Endodermal cell (in vitro differentiated cells): ENCODE data around the gene PTPRN2. TPM values are rescaled to one million over a fixed set of nuclear protein-coding genes. Genes with fewer than 3 reads are reported as not detected.
A peak's percentile ranks its signal among the peaks of the same experiment; 100 is the strongest.

ENCODE experiments used
- DNase-seq: peaks from one replicate; pipeline ENCODE4 v3.0.0-alpha.2; 2017
- H3K27ac ChIP-seq: 2 replicates; pipeline ENCODE4 v1.5.1; 2013; ENCODE audit warnings: mild to moderate bottlenecking, low read depth, low read length, moderate library complexity
- H3K27me3 ChIP-seq: 2 replicates; pipeline ENCODE4 v1.6.1; 2013; ENCODE audit warnings: mild to moderate bottlenecking, low read length, moderate library complexity; ENCODE audit not compliant: insufficient read depth, control insufficient read depth, poor library complexity, severe bottlenecking
- H3K36me3 ChIP-seq: 2 replicates; pipeline ENCODE4 v1.7.0; 2013; ENCODE audit warnings: mild to moderate bottlenecking, low read length, moderate library complexity; ENCODE audit not compliant: control insufficient read depth, insufficient read depth
- H3K4me1 ChIP-seq: one replicate; pipeline ENCODE4 v1.7.0; 2013; ENCODE audit warnings: low read length; ENCODE audit not compliant: control insufficient read depth, insufficient read depth
- H3K4me3 ChIP-seq: 2 replicates; pipeline ENCODE4 v1.5.1; 2013; ENCODE audit warnings: mild to moderate bottlenecking, low read length, moderate library complexity
- H3K9ac ChIP-seq: 2 replicates; pipeline ENCODE4 v1.6.1; 2013; ENCODE audit warnings: mild to moderate bottlenecking, low read length, moderate library complexity; ENCODE audit not compliant: poor library complexity, severe bottlenecking; ENCODE audit errors: extremely low read depth
- H3K9me3 ChIP-seq: 2 replicates; pipeline ENCODE4 v1.6.1; 2013; ENCODE audit warnings: mild to moderate bottlenecking, low read length, moderate library complexity; ENCODE audit not compliant: control insufficient read depth
- H3K27ac Mint-ChIP-seq: 2 replicates; pipeline ENCODE4 v1.8.0; 2020; ENCODE audit warnings: mixed read lengths
- H3K27me3 Mint-ChIP-seq: 2 replicates; pipeline ENCODE4 v1.8.0; 2021; ENCODE audit warnings: mild to moderate bottlenecking, mixed read lengths; ENCODE audit not compliant: insufficient read depth
- H3K36me3 Mint-ChIP-seq: 2 replicates; pipeline ENCODE4 v1.8.0; 2020; ENCODE audit warnings: low read depth, mixed read lengths
- H3K4me1 Mint-ChIP-seq: 2 replicates; pipeline ENCODE4 v1.8.0; 2020; ENCODE audit warnings: mixed read lengths
- H3K4me3 Mint-ChIP-seq: 2 replicates; pipeline ENCODE4 v1.8.0; 2020; ENCODE audit warnings: mild to moderate bottlenecking, moderate library complexity, mixed read lengths
- H3K9me3 Mint-ChIP-seq: 2 replicates; pipeline ENCODE4 v1.8.0; 2020; ENCODE audit warnings: mild to moderate bottlenecking, mixed read lengths
- WGBS, 2 experiments: methylation state at CpG; one replicate each; pipeline versions ENCODE4 v1.1.5 to v1.1.7; 2013; ENCODE audit warnings: missing lambda C conversion rate in 2 of 2, mixed read lengths in 1 of 2; ENCODE audit not compliant: insufficient coverage in 1 of 2, insufficient read length in 1 of 2; 5-methylcytosine and 5-hydroxymethylcytosine counted together
- total RNA-seq, 2 donors: library from RNA; stranded (reverse); fragmentation: NEBNext Ultra II Directional in 1 of 2; extraction: Animal tissue kit (Norgen Biotek cat#: 25700) in 1 of 2; gene quantifications; 2 replicates in 1 of 2; 3 replicates in 1 of 2; pipeline ENCODE4 v1.2.1, GENCODE V29; 2021
- TF ChIP-seq, protein P1 (sequence below): fragments of 200-600 bp; sonication (generic); conservative IDR thresholded peaks from 2 replicates; pipeline ENCODE4 v1.5.0; 2021; ENCODE audit warnings: antibody characterized with exemption, mild to moderate bottlenecking

PTPRN2 gene
- total RNA-seq, 2 donors from 2014 or later, result 0.69 to 1.2 TPM

GRCh38 chr7:157898802-157899505 is 688.7 kb downstream of the PTPRN2 start:
- no peaks in the 10 kb centered on the region for H3K9me3 Mint-ChIP-seq

GRCh38 chr7:157898261-157898660 is 689.4 kb downstream of the PTPRN2 start:
- Mint-ChIP-seq H3K27ac (no peak overlapping the region), H3K27me3 (peaks cover 6% of the 10 kb centered on the region), H3K4me1 (peaks cover 9% of the 10 kb centered on the region), H3K4me3 (no peak overlapping the region), H3K36me3 (no peaks in the 10 kb centered on the region), H3K9me3 (no peaks in the 10 kb centered on the region)
- Histone ChIP-seq H3K36me3 (no peaks in the 10 kb centered on the region), H3K27me3 (no peaks in the 10 kb centered on the region), H3K9ac (no peak overlapping the region), H3K27ac (no peak overlapping the region), H3K9me3 (peaks cover 76% of the 10 kb centered on the region), H3K4me1 (no peaks in the 10 kb centered on the region), H3K4me3 (no peak overlapping the region)
- peak; percentile 20 for DNase-seq
- TF ChIP-seq, protein P1, sequence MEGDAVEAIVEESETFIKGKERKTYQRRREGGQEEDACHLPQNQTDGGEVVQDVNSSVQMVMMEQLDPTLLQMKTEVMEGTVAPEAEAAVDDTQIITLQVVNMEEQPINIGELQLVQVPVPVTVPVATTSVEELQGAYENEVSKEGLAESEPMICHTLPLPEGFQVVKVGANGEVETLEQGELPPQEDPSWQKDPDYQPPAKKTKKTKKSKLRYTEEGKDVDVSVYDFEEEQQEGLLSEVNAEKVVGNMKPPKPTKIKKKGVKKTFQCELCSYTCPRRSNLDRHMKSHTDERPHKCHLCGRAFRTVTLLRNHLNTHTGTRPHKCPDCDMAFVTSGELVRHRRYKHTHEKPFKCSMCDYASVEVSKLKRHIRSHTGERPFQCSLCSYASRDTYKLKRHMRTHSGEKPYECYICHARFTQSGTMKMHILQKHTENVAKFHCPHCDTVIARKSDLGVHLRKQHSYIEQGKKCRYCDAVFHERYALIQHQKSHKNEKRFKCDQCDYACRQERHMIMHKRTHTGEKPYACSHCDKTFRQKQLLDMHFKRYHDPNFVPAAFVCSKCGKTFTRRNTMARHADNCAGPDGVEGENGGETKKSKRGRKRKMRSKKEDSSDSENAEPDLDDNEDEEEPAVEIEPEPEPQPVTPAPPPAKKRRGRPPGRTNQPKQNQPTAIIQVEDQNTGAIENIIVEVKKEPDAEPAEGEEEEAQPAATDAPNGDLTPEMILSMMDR, result no peak
- 82 to 92% methylated on average over 11 of the region's 11 CpGs for WGBS, 2 experiments

More at GRCh38 chr7:157898802-157899505, 688.7 kb downstream of the PTPRN2 start:
- no peak overlapping the region for H3K4me3 Mint-ChIP-seq
- DNase-seq, result peak; percentile 16
- 80 to 81% methylated on average over 15 to 17 of the region's 17 CpGs for WGBS, 2 experiments
- H3K4me1 Mint-ChIP-seq, result peaks cover 9% of the 10 kb centered on the region
- H3K36me3 Mint-ChIP-seq, result no peaks in the 10 kb centered on the region
- no peak overlapping the region for H3K27ac Mint-ChIP-seq
- TF ChIP-seq, protein P1, result no peak
- H3K27me3 ChIP-seq, result no peaks in the 10 kb centered on the region
- H3K9ac ChIP-seq, result no peak overlapping the region
- H3K9me3 ChIP-seq, result peaks cover 76% of the 10 kb centered on the region
- no peaks in the 10 kb centered on the region for H3K36me3 ChIP-seq
- H3K27ac ChIP-seq, result no peak overlapping the region
- H3K4me1 ChIP-seq, result no peaks in the 10 kb centered on the region
- H3K27me3 Mint-ChIP-seq, result peaks cover 5% of the 10 kb centered on the region
- no peak overlapping the region for H3K4me3 ChIP-seq

- Mint-ChIP-seq H3K36me3 (no peaks in the 10 kb centered on the region), H3K27me3 (peaks cover 3% of the 10 kb centered on the region), H3K4me1 (peaks cover 9% of the 10 kb centered on the region), H3K27ac (no peak overlapping the region), H3K4me3 (no peak overlapping the region), H3K9me3 (no peaks in the 10 kb centered on the region)
- WGBS, 2 experiments, result 92 to 93% methylated on average over 29 to 30 of the region's 30 CpGs
- TF ChIP-seq, protein P1, result no peak
- Histone ChIP-seq H3K27me3 (no peaks in the 10 kb centered on the region), H3K9ac (no peak overlapping the region), H3K4me3 (no peak overlapping the region), H3K4me1 (no peaks in the 10 kb centered on the region), H3K36me3 (no peaks in the 10 kb centered on the region), H3K9me3 (peaks cover 76% of the 10 kb centered on the region), H3K27ac (no peak overlapping the region)
- DNase-seq, result peak; percentile 28
Measured at GRCh38 chr7:157897681-157898080, 689.9 kb downstream of the PTPRN2 start.
